CD4-positive, alpha-beta T cell (primary cell): Measurements from ENCODE around the gene MPIG6B. TPM values are rescaled to one million over a fixed set of nuclear protein-coding genes. Genes with fewer than 3 reads are reported as not detected.
A peak's percentile ranks its signal among the peaks of the same experiment; 100 is the strongest.

Experiments
- ATAC-seq: fragments of 200-7000 bp; cut with Tn5 transposase; one replicate; pipeline ENCODE4 v1.10.0; 2022; ENCODE audit warnings: mild to moderate bottlenecking; ENCODE audit not compliant: poor library complexity
- CTCF ChIA-PET: fragments of 350-600 bp; sonication (Branson Sonifier 250); formaldehyde crosslinking; loops from one replicate; lab custom pipeline; 2021; ENCODE audit warnings: antibody characterized with exemption, inconsistent platforms; lab: Charles Lee
- POLR2A ChIA-PET: fragments of 350-600 bp; sonication (Branson Sonifier 250); formaldehyde crosslinking; loops from one replicate; lab custom pipeline; 2021; ENCODE audit warnings: antibody characterized with exemption, inconsistent platforms; lab: Charles Lee
- DNase-seq, 14 experiments: peaks; one replicate each; pipeline ENCODE4 v3.0.0-alpha.2; 2013 to 2020; ENCODE audit warnings: mixed read lengths in 2 of 14
- H3K27ac ChIP-seq, 2 donors: one replicate each; pipeline versions ENCODE4 v1.5.1 to v1.7.0; 2013; ENCODE audit warnings: low read length in 2 of 2, low read depth in 1 of 2, mild to moderate bottlenecking in 1 of 2
- H3K27me3 ChIP-seq, 2 experiments: 1 replicate in 1 of 2; 2 replicates in 1 of 2; pipeline versions ENCODE4 v1.6.1 to v1.7.0; 2013; ENCODE audit warnings: low read length in 2 of 2, control low read depth in 1 of 2, mild to moderate bottlenecking in 1 of 2, moderate library complexity in 1 of 2; ENCODE audit not compliant: insufficient read depth in 2 of 2, control insufficient read depth in 1 of 2
- H3K36me3 ChIP-seq: one replicate; pipeline ENCODE4 v1.6.1; 2013; ENCODE audit warnings: low read length, control low read depth; ENCODE audit not compliant: insufficient read depth
- H3K4me1 ChIP-seq: one replicate; pipeline ENCODE4 v1.6.1; 2013; ENCODE audit warnings: low read length, control low read depth; ENCODE audit not compliant: insufficient read depth
- H3K4me3 ChIP-seq: one replicate; pipeline ENCODE4 v1.5.1; 2013; ENCODE audit warnings: mild to moderate bottlenecking, low read length, moderate library complexity
- H3K9me3 ChIP-seq, 2 experiments: 1 replicate in 1 of 2; 2 replicates in 1 of 2; pipeline versions ENCODE4 v1.6.1 to v1.7.0; 2013; ENCODE audit warnings: low read length in 2 of 2, mild to moderate bottlenecking in 2 of 2, control low read depth in 1 of 2, moderate library complexity in 1 of 2; ENCODE audit not compliant: control insufficient read depth in 1 of 2, insufficient read depth in 1 of 2
- H3K27ac Mint-ChIP-seq: one replicate; pipeline ENCODE4 v1.8.0; 2020; ENCODE audit warnings: mixed read lengths
- H3K27me3 Mint-ChIP-seq: one replicate; pipeline ENCODE4 v1.8.0; 2021; ENCODE audit warnings: mixed read lengths
- H3K36me3 Mint-ChIP-seq: one replicate; pipeline ENCODE4 v1.8.0; 2021; ENCODE audit warnings: low read depth, mixed read lengths
- H3K4me1 Mint-ChIP-seq: one replicate; pipeline ENCODE4 v1.8.0; 2021; ENCODE audit warnings: low read depth, mixed read lengths
- H3K4me3 Mint-ChIP-seq: one replicate; pipeline ENCODE4 v1.8.0; 2020; ENCODE audit warnings: mild to moderate bottlenecking, mixed read lengths
- H3K9me3 Mint-ChIP-seq: one replicate; pipeline ENCODE4 v1.8.0; 2020; ENCODE audit warnings: mixed read lengths
- CTCF ChIP-seq: fragments of 200-600 bp; IDR thresholded peaks from one replicate; pipeline ENCODE4 v1.8.0; 2022; ENCODE audit warnings: antibody characterized with exemption, mild to moderate bottlenecking
- intact Hi-C, 2 experiments: fragments of 100-400 bp; cut with DNase I in 1 of 2; cut with micrococcal nuclease in 1 of 2; formaldehyde crosslinking; loops; one replicate each; pipeline versions ENCODE4 v1.15.1 to v1.9.0; 2023 to 2025; cut with DNase I, micrococcal nuclease
- total RNA-seq, 174 experiments: library from RNA in 2 of 174; stranded (reverse) in 2 of 174; gene quantifications; one replicate each; pipeline ENCODE4 v1.2.3 and lab custom pipeline; 2021 to 2026

Gene MPIG6B
- total RNA-seq, 2 experiments from 2014 or later = 0.11 to 0.17 TPM

- ChIA-PET CTCF (interaction anchor here (1.0 to 5.8 kb wide), 6 partner anchors 11 to 102 kb away, joined by 3 to 41 read pairs (median 12); partner anchors contain the start of genes LSM2 and MSH5), POLR2A (interaction anchor here (0.8 to 1.6 kb wide), 5 partner anchors 11 to 100 kb away, joined by 3 to 5 read pairs (median 3); partner anchors contain the start of genes ABHD16A, HSPA1B and LSM2)
- H3K4me3 Mint-ChIP-seq = peak overlapping the region; percentile 80
- intact Hi-C loops = loop anchor here in 1 of 2 experiments (1.0 to 2.0 kb wide), 4 partner anchors 41 to 136 kb away; partner anchors contain the start of gene LY6G5C
- Histone ChIP-seq H3K27ac (no peak overlapping the region), H3K9me3 (no peaks in the 10 kb centered on the region), H3K27me3 (no peaks in the 10 kb centered on the region), H3K36me3 (peaks cover 26% of the 10 kb centered on the region), H3K4me3 (no peak overlapping the region), H3K4me1 (peaks cover 57% of the 10 kb centered on the region)
- no peaks in the 10 kb centered on the region for H3K9me3 Mint-ChIP-seq
- DNase-seq (peak in 1 of 14 experiments; percentile 49), ATAC-seq (no peak)
- TF ChIP-seq CTCF = no peak
- H3K4me1 Mint-ChIP-seq = peaks cover 52% of the 10 kb centered on the region
- H3K36me3 Mint-ChIP-seq = peaks cover 38% of the 10 kb centered on the region
- peak overlapping the region; percentile 59 for H3K27ac Mint-ChIP-seq
- H3K27me3 Mint-ChIP-seq = no peaks in the 10 kb centered on the region
Measured at GRCh38 chr6:31727717-31728671, 4.8 kb downstream of the MPIG6B start.

- Mint-ChIP-seq H3K9me3 (no peaks in the 10 kb centered on the region), H3K36me3 (peaks cover 47% of the 10 kb centered on the region), H3K27me3 (no peaks in the 10 kb centered on the region), H3K4me3 (peak within 1 kb of the TSS; percentile 98), H3K4me1 (peaks cover 61% of the 10 kb centered on the region), H3K27ac (peak within 1 kb of the TSS; percentile 61)
- Histone ChIP-seq H3K27ac (peak within 1 kb of the TSS; percentile 45 to 68), H3K36me3 (peaks cover 35% of the 10 kb centered on the region), H3K4me1 (peaks cover 60% of the 10 kb centered on the region), H3K9me3 (no peaks in the 10 kb centered on the region), H3K4me3 (peak within 1 kb of the TSS; percentile 77), H3K27me3 (no peaks in the 10 kb centered on the region)
- POLR2A ChIA-PET = interaction anchor here (0.6 to 2.4 kb wide), 17 partner anchors 10 to 108 kb away, joined by 3 to 21 read pairs (median 7); partner anchors contain the start of genes ABHD16A, BAG6, C6orf47 and HSPA1A
- intact Hi-C loops = loop anchor here (1.0 to 2.0 kb wide), 8 partner anchors 9 to 135 kb away; partner anchors contain the start of gene LY6G5C (in 1 of the 2)
- peak; percentile 24 for ATAC-seq
- peak in 2 of 14 experiments; percentile 10 to 42 for DNase-seq
- TF ChIP-seq CTCF = no peak
- CTCF ChIA-PET = interaction anchor here (0.6 to 5.8 kb wide), 16 partner anchors 10 to 137 kb away, joined by 3 to 41 read pairs (median 5); partner anchors contain the start of genes ABHD16A, HSPA1A, HSPA1B and HSPA1L
Measured at GRCh38 chr6:31728767-31729514, 5.8 kb downstream of the MPIG6B start, which contains the start of gene DDAH2. DDAH2 (minus strand) TSS chr6:31729299; CDS start chr6:31729161, 138 bp downstream.
